Adipocyte (in vitro differentiated cells): ENCODE measurements around the gene GLIPR1L1.

ENCODE experiments used
- DNase-seq: peaks from one replicate; pipeline ENCODE4 v3.0.0-alpha.2; 2015; ENCODE audit warnings: low read depth
- H3K27me3 ChIP-seq: replicated peaks from 2 replicates; pipeline ENCODE4 v1.7.0; 2013; ENCODE audit warnings: mild to moderate bottlenecking, low read length, moderate library complexity; ENCODE audit not compliant: control insufficient read depth, insufficient read depth
- H3K36me3 ChIP-seq: 2 replicates; pipeline ENCODE4 v1.7.0; 2013; ENCODE audit warnings: low read length, mild to moderate bottlenecking, moderate library complexity; ENCODE audit not compliant: control insufficient read depth, insufficient read depth, severe bottlenecking
- H3K4me1 ChIP-seq: 2 replicates; pipeline ENCODE4 v1.7.0; 2013; ENCODE audit warnings: mild to moderate bottlenecking, low read length, moderate library complexity; ENCODE audit not compliant: control insufficient read depth, insufficient read depth
- H3K4me3 ChIP-seq: 2 replicates; pipeline ENCODE4 v1.7.0; 2013; ENCODE audit warnings: mild to moderate bottlenecking, low read length, moderate library complexity
- H3K9ac ChIP-seq: 2 replicates; pipeline ENCODE4 v1.7.0; 2013; ENCODE audit warnings: mild to moderate bottlenecking, low read length, moderate library complexity
- H3K9me3 ChIP-seq: 2 replicates; pipeline ENCODE4 v1.7.0; 2013; ENCODE audit warnings: mild to moderate bottlenecking, low read length, moderate library complexity; ENCODE audit not compliant: control insufficient read depth

Gene GLIPR1L1

DNA sequence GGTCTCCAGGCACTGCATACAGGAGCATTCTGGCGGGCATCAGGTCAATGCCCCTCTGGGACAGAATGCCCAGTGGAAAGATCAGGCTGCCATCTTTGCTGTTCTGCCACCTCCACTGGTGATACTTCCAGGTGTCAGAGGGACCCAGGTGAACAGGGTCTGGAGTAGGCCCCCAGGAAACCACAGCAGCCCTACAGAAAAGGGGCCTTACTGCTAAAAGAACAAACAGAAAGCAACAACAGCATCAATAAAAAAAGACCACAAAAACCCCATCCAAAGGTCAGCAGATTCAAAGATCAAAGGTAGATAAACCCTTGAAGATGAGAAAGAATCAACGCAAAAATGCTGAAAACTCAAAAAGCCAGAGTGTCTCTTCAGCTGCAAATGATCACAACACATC is 15.9 kb downstream of the GLIPR1L1 start:
- DNase-seq = no peak
- no peak overlapping the region for H3K4me3 ChIP-seq
- no peaks in the 10 kb centered on the region for H3K4me1 ChIP-seq
- H3K36me3 ChIP-seq = no peaks in the 10 kb centered on the region
- H3K9me3 ChIP-seq = peaks cover 10% of the 10 kb centered on the region
- no peaks in the 10 kb centered on the region for H3K27me3 ChIP-seq
- no peak overlapping the region for H3K9ac ChIP-seq

GRCh38 chr12:75354011-75354410 is 19.5 kb downstream of the GLIPR1L1 start:
- Histone ChIP-seq H3K4me1 (no peaks in the 10 kb centered on the region), H3K9ac (no peak overlapping the region), H3K36me3 (no peaks in the 10 kb centered on the region), H3K9me3 (peaks cover 10% of the 10 kb centered on the region), H3K27me3 (no peaks in the 10 kb centered on the region), H3K4me3 (no peak overlapping the region)
- DNase-seq = no peak

DNA sequence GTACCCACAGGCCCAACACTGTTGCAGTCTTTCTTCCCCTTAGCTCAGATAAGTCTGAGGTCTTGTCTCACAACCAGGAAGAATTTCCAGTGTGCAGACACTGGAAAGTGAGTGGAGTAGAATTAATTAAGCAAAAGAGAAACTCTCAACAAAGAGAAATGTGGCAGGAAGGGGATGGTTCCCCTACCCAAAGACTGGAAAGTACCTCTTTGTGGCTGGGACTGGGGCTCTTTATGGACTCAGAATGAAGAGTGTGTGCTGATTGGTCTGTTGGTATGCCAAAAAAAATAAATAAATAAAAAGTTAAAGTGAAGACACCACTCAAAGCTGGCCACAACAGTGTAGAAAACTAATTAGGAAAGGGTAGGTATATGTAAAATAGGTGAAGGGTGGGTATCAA is 26.4 kb downstream of the GLIPR1L1 start:
- Histone ChIP-seq H3K36me3 (no peaks in the 10 kb centered on the region), H3K9ac (no peak overlapping the region), H3K4me1 (peaks cover 4% of the 10 kb centered on the region), H3K27me3 (no peaks in the 10 kb centered on the region), H3K4me3 (no peak overlapping the region), H3K9me3 (no peaks in the 10 kb centered on the region)
- DNase-seq = no peak

DNA sequence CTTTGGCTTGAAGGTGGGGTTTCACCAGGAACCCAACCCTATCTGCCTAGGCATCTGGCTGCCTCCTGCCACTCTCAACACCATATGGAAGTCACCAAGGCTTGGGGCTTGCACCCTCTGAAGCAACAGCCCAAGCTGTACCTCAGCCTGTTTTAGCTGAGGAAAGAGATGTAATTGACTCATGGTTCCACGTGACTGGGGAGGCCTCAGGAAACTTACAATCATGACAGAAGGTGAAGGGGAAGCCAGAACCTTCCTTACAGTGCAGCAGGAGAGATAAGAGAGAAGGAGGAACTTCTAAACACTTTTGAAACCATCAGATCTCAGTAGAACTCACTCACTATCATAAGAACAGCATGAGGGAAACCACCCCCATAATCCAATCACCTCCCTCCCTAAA is 26.9 kb downstream of the GLIPR1L1 start:
- Histone ChIP-seq H3K4me1 (peaks cover 4% of the 10 kb centered on the region), H3K4me3 (no peak overlapping the region), H3K9me3 (no peaks in the 10 kb centered on the region), H3K9ac (no peak overlapping the region), H3K36me3 (no peaks in the 10 kb centered on the region), H3K27me3 (no peaks in the 10 kb centered on the region)
- no peak for DNase-seq

DNA sequence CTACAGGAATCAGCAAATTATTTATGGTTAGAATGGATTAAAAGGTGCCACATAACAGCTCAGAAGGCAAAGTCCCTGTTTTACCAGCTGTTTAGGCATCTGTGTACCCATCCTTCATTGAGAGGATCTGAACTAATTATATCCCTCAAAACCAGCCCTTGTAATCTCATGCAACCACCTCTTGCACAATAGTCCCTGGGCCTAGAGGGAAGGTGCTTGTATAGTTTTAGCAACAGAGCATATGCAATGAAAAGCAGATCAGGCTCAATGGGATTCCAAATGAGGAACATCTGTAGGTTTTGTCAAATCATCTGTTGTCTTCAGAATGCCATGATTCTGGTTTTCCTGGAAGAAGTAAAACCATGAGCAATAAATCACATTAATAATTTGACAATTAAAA is 30.4 kb downstream of the GLIPR1L1 start:
- no peaks in the 10 kb centered on the region for H3K9me3 ChIP-seq
- no peak overlapping the region for H3K4me3 ChIP-seq
- no peaks in the 10 kb centered on the region for H3K27me3 ChIP-seq
- no peak overlapping the region for H3K9ac ChIP-seq
- DNase-seq = peak; percentile 92
- peaks cover 4% of the 10 kb centered on the region for H3K4me1 ChIP-seq
- H3K36me3 ChIP-seq = no peaks in the 10 kb centered on the region

DNA sequence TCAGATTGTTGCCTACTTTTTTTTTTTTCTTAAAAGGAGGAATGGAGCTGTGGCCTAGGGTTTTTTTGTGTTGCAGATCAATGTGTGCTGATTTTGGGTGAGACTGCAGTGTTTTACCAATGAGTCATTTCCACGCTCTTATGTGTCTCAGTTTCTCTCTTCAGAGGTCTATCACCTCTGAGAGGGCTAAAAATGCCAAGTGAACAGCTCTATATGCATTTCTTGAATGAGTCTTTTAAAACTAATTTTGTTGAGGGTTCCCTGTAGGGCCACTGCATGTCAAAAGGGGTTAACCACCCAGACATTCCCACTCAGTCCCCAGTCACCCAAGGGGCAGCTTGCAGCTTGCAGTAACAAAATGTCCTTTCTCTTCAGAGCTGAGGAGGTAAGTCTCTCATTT is 32.2 kb downstream of the GLIPR1L1 start:
- no peak overlapping the region for H3K4me3 ChIP-seq
- H3K27me3 ChIP-seq = no peaks in the 10 kb centered on the region
- no peaks in the 10 kb centered on the region for H3K36me3 ChIP-seq
- no peaks in the 10 kb centered on the region for H3K9me3 ChIP-seq
- DNase-seq = peak; percentile 33
- peaks cover 4% of the 10 kb centered on the region for H3K4me1 ChIP-seq
- H3K9ac ChIP-seq = no peak overlapping the region

- Histone ChIP-seq H3K4me3 (no peak overlapping the region), H3K27me3 (no peaks in the 10 kb centered on the region), H3K9ac (no peak overlapping the region), H3K4me1 (peaks cover 20% of the 10 kb centered on the region), H3K36me3 (no peaks in the 10 kb centered on the region), H3K9me3 (no peaks in the 10 kb centered on the region)
- no peak for DNase-seq
Measured at GRCh38 chr12:75374971-75375370, 40.5 kb downstream of the GLIPR1L1 start.

GRCh38 chr12:75378354-75378753 is 43.9 kb downstream of the GLIPR1L1 start:
- no peaks in the 10 kb centered on the region for H3K36me3 ChIP-seq

GRCh38 chr12:75389061-75389460 is 54.6 kb downstream of the GLIPR1L1 start:
- Histone ChIP-seq H3K4me1 (peaks cover 24% of the 10 kb centered on the region), H3K9ac (no peak overlapping the region), H3K4me3 (peak overlapping the region; percentile 86), H3K36me3 (no peaks in the 10 kb centered on the region), H3K27me3 (no peaks in the 10 kb centered on the region), H3K9me3 (no peaks in the 10 kb centered on the region)
- peak; percentile 85 for DNase-seq

More at GRCh38 chr12:75378354-75378753, 43.9 kb downstream of the GLIPR1L1 start:
- H3K27me3 ChIP-seq = no peaks in the 10 kb centered on the region
- peak; percentile 83 for DNase-seq
- H3K4me3 ChIP-seq = no peak overlapping the region
- H3K9ac ChIP-seq = no peak overlapping the region
- no peaks in the 10 kb centered on the region for H3K9me3 ChIP-seq
- H3K4me1 ChIP-seq = peaks cover 20% of the 10 kb centered on the region

DNA sequence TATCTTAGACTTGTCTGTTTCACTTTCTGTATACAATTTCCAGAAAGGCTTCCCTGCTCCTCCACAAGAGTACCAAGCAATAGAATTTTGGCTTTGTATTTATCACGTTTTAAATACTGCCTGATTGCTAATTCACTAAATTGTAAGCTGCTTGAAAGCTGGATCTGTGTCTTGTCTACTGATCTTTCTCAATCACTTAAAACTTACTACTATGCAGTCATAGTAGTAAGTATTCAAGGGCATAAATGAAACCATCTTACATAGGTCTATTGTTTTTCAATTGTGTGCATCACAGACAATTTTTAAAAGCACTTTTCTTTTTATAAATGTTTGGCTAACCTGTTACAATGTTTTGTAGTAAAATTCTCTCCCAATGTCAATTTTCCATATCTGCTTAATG is 55.2 kb downstream of the GLIPR1L1 start:
- Histone ChIP-seq H3K4me1 (peaks cover 24% of the 10 kb centered on the region), H3K9me3 (no peaks in the 10 kb centered on the region), H3K36me3 (no peaks in the 10 kb centered on the region), H3K27me3 (no peaks in the 10 kb centered on the region), H3K9ac (peak overlapping the region; percentile 92), H3K4me3 (peak overlapping the region; percentile 86)
- no peak for DNase-seq

DNA sequence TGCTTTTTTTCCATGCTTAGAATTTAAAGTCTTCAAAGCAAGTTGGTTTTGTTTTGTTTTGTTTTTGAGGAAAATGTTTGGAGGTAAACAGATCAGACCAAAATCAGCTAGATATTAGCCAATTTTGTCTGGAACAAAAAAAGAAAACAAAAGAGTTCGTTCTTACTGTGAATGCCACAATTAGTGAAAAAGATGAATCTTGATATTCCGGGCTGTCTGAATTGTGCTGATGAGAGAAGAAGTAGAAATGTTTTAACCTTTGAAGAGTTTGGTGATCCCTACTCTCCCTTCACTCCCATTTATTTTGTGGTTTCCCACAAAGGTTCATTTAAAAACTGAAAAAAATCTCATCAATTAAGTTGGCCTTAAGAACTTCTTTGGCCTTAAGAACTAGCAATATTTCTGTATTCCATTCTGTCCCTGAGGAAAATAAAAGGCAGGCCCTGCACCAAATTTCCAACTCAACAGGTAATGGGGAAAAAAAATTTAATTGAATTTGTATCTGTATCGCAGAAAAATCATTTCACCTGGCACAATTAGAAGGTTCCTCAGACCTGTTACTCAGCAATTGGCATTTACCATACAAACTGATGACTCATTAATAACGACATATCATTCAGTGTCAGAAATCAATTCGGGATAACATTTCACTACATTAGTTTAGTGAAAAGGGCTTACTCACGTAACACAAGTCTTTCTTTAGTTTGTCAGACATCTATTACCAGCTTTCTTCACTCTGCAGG is 55.9 kb downstream of the GLIPR1L1 start:
- H3K36me3 ChIP-seq = no peaks in the 10 kb centered on the region
- peak overlapping the region; percentile 86 for H3K4me3 ChIP-seq
- H3K4me1 ChIP-seq = peaks cover 24% of the 10 kb centered on the region
- H3K27me3 ChIP-seq = no peaks in the 10 kb centered on the region
- no peak for DNase-seq
- H3K9me3 ChIP-seq = no peaks in the 10 kb centered on the region
- H3K9ac ChIP-seq = peak overlapping the region; percentile 92
